GM21528 (cell line): Measurements from ENCODE around the gene GPR84.
"Not testable (repeated sequence)": the region's sequence is repeated elsewhere in the genome, so short reads cannot be mapped to it uniquely, and the experiment has no call there.

Source experiments
- ATAC-seq: cut with Tn5 transposase; IDR thresholded peaks from one replicate; pipeline ENCODE4 v1.9.1; 2021; ENCODE audit warnings: mild to moderate bottlenecking, moderate library complexity; ENCODE audit not compliant: unreplicated experiment, low FRiP score

GPR84 gene

GRCh38 chr12:54330442-54330841, 33.8 kb downstream of the GPR84 start:
- no peak for ATAC-seq

- ATAC-seq: no peak
These were observed 34.5 kb downstream of the GPR84 start for GRCh38 chr12:54329759-54330158.

GRCh38 chr12:54328595-54329337, 35.5 kb downstream of the GPR84 start:
- ATAC-seq: no peak

- not testable (repeated sequence) for ATAC-seq
These were observed 38.7 kb downstream of the GPR84 start for GRCh38 chr12:54325442-54326109.

GRCh38 chr12:54324617-54325441, 39.5 kb downstream of the GPR84 start, which contains the start of gene COPZ1:
COPZ1 (plus strand) TSS chr12:54325131; CDS start chr12:54325164, 33 bp downstream.
- peak; percentile 98 for ATAC-seq

GRCh38 chr12:54321363-54321762, 42.9 kb downstream of the GPR84 start:
- no peak for ATAC-seq
